Transverse colon (tissue), 4 donors: ENCODE measurements around the gene LRRC32. TPM values are rescaled to one million over a fixed set of nuclear protein-coding genes. Genes with fewer than 3 reads are reported as not detected.

Experiments
- DNase-seq: peaks from one replicate; pipeline ENCODE4 v3.0.0-alpha.2; 2019
- H3K27ac ChIP-seq, 4 donors: fragments of 200-600 bp; sonication (generic); 2 replicates each; pipeline ENCODE4 v1.5.1; 2016 to 2018; ENCODE audit warnings: inconsistent platforms in 4 of 4
- H3K27me3 ChIP-seq: fragments of 200-600 bp; sonication (generic); 2 replicates; pipeline ENCODE4 v1.5.1; 2017; ENCODE audit warnings: inconsistent platforms
- H3K36me3 ChIP-seq, 4 donors: fragments of 200-600 bp; sonication (generic); 2 replicates each; pipeline ENCODE4 v1.5.1; 2017 to 2019; ENCODE audit warnings: inconsistent platforms in 4 of 4
- H3K4me1 ChIP-seq, 4 donors: fragments of 200-600 bp; sonication (generic); 2 replicates each; pipeline ENCODE4 v1.5.1; 2017 to 2020; ENCODE audit warnings: inconsistent platforms in 4 of 4
- H3K4me3 ChIP-seq, 4 donors: fragments of 200-600 bp; sonication (generic); 1 replicate in 1 of 4; 2 replicates in 3 of 4; pipeline versions ENCODE4 v1.5.1 to v1.6.1; 2017 to 2019; ENCODE audit warnings: inconsistent platforms in 4 of 4
- H3K9me3 ChIP-seq, 2 donors: fragments of 200-600 bp; sonication (generic); 2 replicates each; pipeline ENCODE4 v1.5.1; 2017 to 2019; ENCODE audit warnings: inconsistent platforms in 2 of 2
- EP300 ChIP-seq: sonication (generic); formaldehyde crosslinking; IDR thresholded peaks from one replicate; pipeline ENCODE4 v1.6.1; 2017; ENCODE audit warnings: antibody characterized with exemption, low read depth
- POLR2A ChIP-seq: fragments of 450-650 bp; IDR thresholded peaks from one replicate; pipeline ENCODE4 v1.6.1; 2016; ENCODE audit warnings: antibody characterized with exemption, mild to moderate bottlenecking, moderate library complexity
- POLR2AphosphoS5 ChIP-seq, 3 donors: sonication (generic); formaldehyde crosslinking; IDR thresholded peaks; one replicate each; pipeline ENCODE4 v1.6.1; 2016; ENCODE audit warnings: antibody characterized with exemption in 3 of 3
- WGBS, 2 donors: methylation state at CpG; one replicate each; pipeline ENCODE4 v1.1.5; 2018; ENCODE audit warnings: low coverage in 1 of 2; 5-methylcytosine and 5-hydroxymethylcytosine counted together
- in situ Hi-C, 4 donors: fragments of 200-750 bp; cut with MboI; loops; one replicate each; pipeline versions ENCODE4 v1.15.0 to v1.15.1; 2017; ENCODE audit warnings: low sequenced_read_pairs in 3 of 4, low pct_ligation_motif_present in 1 of 4, low pct_unique_long_range_greater_than_20kb in 1 of 4
- intact Hi-C: fragments of 100-400 bp; cut with DNase I; formaldehyde crosslinking; loops from one replicate; pipeline ENCODE4 v1.15.1; 2023; ENCODE audit warnings: low total_unique reads
- total RNA-seq, 4 donors: library from RNA; depleted of rRNA; stranded (reverse); fragments of >200 nt; gene quantifications; one replicate each; pipeline ENCODE4 v1.1.0, GENCODE V29; 2016
- TF ChIP-seq, protein P1 (sequence below), 5 experiments: fragments of 200-600 bp in 3 of 5; fragments of 450-650 bp in 2 of 5; sonication (generic) in 3 of 5; IDR thresholded peaks; 1 replicate in 2 of 5; 2 replicates in 3 of 5; pipeline ENCODE4 v1.5.1; 2016 to 2017; ENCODE audit warnings: antibody characterized with exemption in 5 of 5, inconsistent platforms in 3 of 5, mild to moderate bottlenecking in 2 of 5, moderate library complexity in 1 of 5

LRRC32 gene
- total RNA-seq, 4 donors from 2014 or later = 5.1 to 11.5 (median 9.1) TPM

DNA sequence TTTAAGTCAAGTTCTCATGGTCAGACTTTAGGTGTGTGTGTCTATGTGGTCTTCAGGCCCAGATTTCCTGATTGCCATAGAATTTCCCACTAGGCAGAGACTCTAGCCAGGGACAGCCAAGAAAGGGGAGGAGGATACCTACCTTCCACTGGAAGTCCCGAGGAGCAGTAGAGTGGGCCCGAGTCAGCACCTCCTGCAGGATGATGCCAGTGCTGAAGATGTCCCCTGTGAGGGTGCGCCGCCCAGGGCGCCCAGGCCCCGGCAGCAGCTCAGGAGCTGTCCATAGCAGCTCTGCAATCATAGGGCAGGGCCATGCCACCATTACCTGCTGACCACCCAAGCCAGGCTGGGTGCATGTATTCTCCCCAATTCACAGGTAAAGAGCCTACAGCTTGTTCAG is 41.6 kb upstream of the LRRC32 start:
- Histone ChIP-seq H3K9me3 (no peaks in the 10 kb centered on the region), H3K4me3 (no peak overlapping the region), H3K4me1 (no peaks in the 10 kb centered on the region), H3K27ac (no peak overlapping the region), H3K27me3 (no peaks in the 10 kb centered on the region), H3K36me3 (no peaks in the 10 kb centered on the region)
- TF ChIP-seq POLR2A = no peak
- no peak for TF ChIP-seq EP300
- TF ChIP-seq, protein P1, sequence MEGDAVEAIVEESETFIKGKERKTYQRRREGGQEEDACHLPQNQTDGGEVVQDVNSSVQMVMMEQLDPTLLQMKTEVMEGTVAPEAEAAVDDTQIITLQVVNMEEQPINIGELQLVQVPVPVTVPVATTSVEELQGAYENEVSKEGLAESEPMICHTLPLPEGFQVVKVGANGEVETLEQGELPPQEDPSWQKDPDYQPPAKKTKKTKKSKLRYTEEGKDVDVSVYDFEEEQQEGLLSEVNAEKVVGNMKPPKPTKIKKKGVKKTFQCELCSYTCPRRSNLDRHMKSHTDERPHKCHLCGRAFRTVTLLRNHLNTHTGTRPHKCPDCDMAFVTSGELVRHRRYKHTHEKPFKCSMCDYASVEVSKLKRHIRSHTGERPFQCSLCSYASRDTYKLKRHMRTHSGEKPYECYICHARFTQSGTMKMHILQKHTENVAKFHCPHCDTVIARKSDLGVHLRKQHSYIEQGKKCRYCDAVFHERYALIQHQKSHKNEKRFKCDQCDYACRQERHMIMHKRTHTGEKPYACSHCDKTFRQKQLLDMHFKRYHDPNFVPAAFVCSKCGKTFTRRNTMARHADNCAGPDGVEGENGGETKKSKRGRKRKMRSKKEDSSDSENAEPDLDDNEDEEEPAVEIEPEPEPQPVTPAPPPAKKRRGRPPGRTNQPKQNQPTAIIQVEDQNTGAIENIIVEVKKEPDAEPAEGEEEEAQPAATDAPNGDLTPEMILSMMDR (IDR thresholded peaks at IDR 0.05) = no peak
- no peak for TF ChIP-seq POLR2AphosphoS5 (IDR thresholded peaks at IDR 0.05)
- intact Hi-C loops (no loop called here), in situ Hi-C loops (loop anchor here in 1 of 4 donors (25.0 kb wide), 1 partner anchor 200 kb away; no protein-coding TSS in a partner anchor)
- 89% methylated on average over 6 of the region's 6 CpGs; no CpG with 5 or more reads in 1 of the 2 donors for WGBS, 2 donors
- DNase-seq = no peak

DNA sequence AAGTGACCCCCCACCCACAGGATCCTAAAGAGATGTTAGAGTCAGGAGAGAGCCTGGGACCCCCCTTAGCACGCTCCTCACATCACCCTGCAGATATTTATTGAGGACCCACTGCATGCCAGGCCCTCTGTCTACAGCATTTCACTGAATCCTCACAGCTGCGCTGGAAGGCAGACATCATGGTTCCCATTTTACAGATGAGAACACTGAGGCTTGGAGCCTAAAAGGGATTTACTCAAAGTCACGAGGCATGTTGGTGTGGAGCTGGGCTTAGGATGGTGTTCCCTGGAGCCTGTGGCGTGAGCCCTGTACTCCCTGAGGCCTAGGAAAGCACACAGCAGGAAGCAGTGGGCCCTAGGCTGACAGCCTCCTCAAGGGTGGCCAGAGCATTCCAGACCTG is 39.2 kb upstream of the LRRC32 start:
- Histone ChIP-seq H3K27me3 (no peaks in the 10 kb centered on the region), H3K27ac (no peak overlapping the region), H3K9me3 (no peaks in the 10 kb centered on the region), H3K4me1 (no peaks in the 10 kb centered on the region), H3K4me3 (no peak overlapping the region), H3K36me3 (no peaks in the 10 kb centered on the region)
- WGBS, 2 donors = 86% methylated on average over 4 of the region's 4 CpGs; no CpG with 5 or more reads in 1 of the 2 donors
- intact Hi-C loops (no loop called here), in situ Hi-C loops (loop anchor here in 1 of 4 donors (25.0 kb wide), 1 partner anchor 203 kb away; no protein-coding TSS in a partner anchor)
- TF ChIP-seq EP300 = no peak
- TF ChIP-seq POLR2A = no peak
- TF ChIP-seq, protein P1 (IDR thresholded peaks at IDR 0.05) = no peak
- no peak for TF ChIP-seq POLR2AphosphoS5 (IDR thresholded peaks at IDR 0.05)
- DNase-seq = no peak

GRCh38 chr11:76708972-76709660 is 38.6 kb upstream of the LRRC32 start:
- no peaks in the 10 kb centered on the region for H3K4me1 ChIP-seq
- in situ Hi-C loops (loop anchor here in 1 of 4 donors (25.0 kb wide), 1 partner anchor 203 kb away; no protein-coding TSS in a partner anchor), intact Hi-C loops (no loop called here)
- TF ChIP-seq, protein P1 (IDR thresholded peaks at IDR 0.05) = no peak
- TF ChIP-seq EP300 (no peak), POLR2A (no peak), POLR2AphosphoS5 (IDR thresholded peaks at IDR 0.05) (no peak)
- DNase-seq = no peak
- no peaks in the 10 kb centered on the region for H3K27me3 ChIP-seq
- H3K9me3 ChIP-seq = no peaks in the 10 kb centered on the region
- H3K4me3 ChIP-seq = no peak overlapping the region
- no peak overlapping the region for H3K27ac ChIP-seq
- WGBS, 2 donors = 84% methylated on average over 8 of the region's 8 CpGs; no CpG with 5 or more reads in 1 of the 2 donors
- H3K36me3 ChIP-seq = no peaks in the 10 kb centered on the region

DNA sequence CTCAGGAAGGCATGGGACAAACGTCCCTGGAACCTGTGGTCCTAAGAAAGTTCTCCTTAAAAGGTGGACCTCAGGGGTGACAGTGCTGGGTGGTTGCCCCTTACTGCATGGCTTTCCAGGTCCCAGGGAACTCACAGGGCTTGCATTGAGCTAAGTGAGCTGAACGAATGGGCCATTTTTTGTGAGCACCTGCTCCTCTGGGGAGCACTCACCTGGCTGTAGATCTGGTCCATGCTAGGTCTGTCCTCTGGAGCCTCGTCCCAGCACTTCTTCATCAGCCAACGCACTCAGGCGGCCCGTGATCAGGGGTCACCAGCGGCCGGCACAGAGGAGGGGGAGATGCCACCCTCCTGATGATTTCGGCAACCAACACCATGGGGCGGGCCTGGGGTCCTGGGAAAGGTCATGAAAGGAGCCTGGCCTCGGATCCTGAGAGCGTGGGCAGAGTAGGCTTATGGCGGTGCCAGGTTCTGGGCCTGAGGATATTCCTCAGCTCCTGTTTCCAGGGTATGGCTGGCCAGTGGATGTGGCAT is 36.8 kb upstream of the LRRC32 start:
- H3K27me3 ChIP-seq = no peaks in the 10 kb centered on the region
- DNase-seq = no peak
- no peak overlapping the region for H3K27ac ChIP-seq
- no peaks in the 10 kb centered on the region for H3K9me3 ChIP-seq
- in situ Hi-C loops = loop anchor here in 1 of 4 donors (25.0 kb wide), 1 partner anchor 205 kb away; no protein-coding TSS in a partner anchor
- H3K4me3 ChIP-seq = no peak overlapping the region
- no peaks in the 10 kb centered on the region for H3K4me1 ChIP-seq
- TF ChIP-seq, protein P1 (IDR thresholded peaks at IDR 0.05) = no peak
- no peak for TF ChIP-seq EP300
- TF ChIP-seq POLR2A = no peak
- TF ChIP-seq POLR2AphosphoS5 (IDR thresholded peaks at IDR 0.05) = no peak
- H3K36me3 ChIP-seq = no peaks in the 10 kb centered on the region
- 87% methylated on average over 12 of the region's 13 CpGs; no CpG with 5 or more reads in 1 of the 2 donors for WGBS, 2 donors
- intact Hi-C loops = no loop called here
